ENCODE results near the gene BPTF. TPM values are rescaled to one million over a fixed set of nuclear protein-coding genes. Genes with fewer than 3 reads are reported as not detected.

Gene BPTF
- total and polyA plus RNA-seq, 2 donors (not counting 1 experiment from before 2014, with no cell fraction given): 71.9 to 390 TPM

- ChIA-PET CTCF (interaction anchor here (0.6 to 7.1 kb wide), 22 partner anchors 9 to 662 kb away, joined by 3 to 103 read pairs (median 4); partner anchors contain the start of gene BPTF), POLR2A (interaction anchor here (0.6 to 1.5 kb wide), 7 partner anchors 12 to 35 kb away, joined by 3 to 10 read pairs (median 3); partner anchors contain the start of gene BPTF)
- H2AFZ ChIP-seq (ENCODE audit: insufficient read depth, low read depth, low read length, poor library complexity, severe bottlenecking): peak overlapping the region; percentile 17
- TF ChIP-seq EZH2 (IDR thresholded peaks at IDR 0.05; ENCODE audit: borderline replicate concordance, insufficient read depth, low read depth, low read length, poor library complexity, severe bottlenecking): no peak
- TF ChIP-seq CTCF (IDR thresholded peaks at IDR 0.05): peak; percentile 73
- Mint-ChIP-seq H3K4me3 (peak overlapping the region; percentile 52), H3K4me1 (peaks cover 22% of the 10 kb centered on the region), H3K27me3 (peaks cover 3% of the 10 kb centered on the region), H3K9me3 (ENCODE audit: insufficient read depth) (no peaks in the 10 kb centered on the region), H3K27ac (peak overlapping the region; percentile 80)
- DNase-seq (peak; percentile 87), ATAC-seq (ENCODE audit: low read depth) (peak; percentile 94)
- no peaks in the 10 kb centered on the region for H3K36me3 ChIP-seq (replicated peaks in 1 of 2; ENCODE audit: control extremely low read depth in 1 of 2, control insufficient read depth in 1 of 2, extremely low read depth in 1 of 2, insufficient read depth in 2 of 2, low read length in 1 of 2)
- H3K4me3 ChIP-seq (ENCODE audit: control extremely low read depth in 1 of 5, extremely low read depth in 1 of 5, insufficient read depth in 1 of 5, low read depth in 2 of 5, low read length in 4 of 5): no peak overlapping the region
- H3K79me2 ChIP-seq (ENCODE audit: control insufficient read depth, insufficient read depth, low read length): no peaks in the 10 kb centered on the region
- H3K27ac ChIP-seq (ENCODE audit: low read length in 2 of 2): no peak overlapping the region
- intact Hi-C loops (cut with micrococcal nuclease): loop anchor here (1.0 to 5.0 kb wide), 4 partner anchors 13 to 92 kb away; partner anchors contain the start of gene BPTF
- WGBS (ENCODE audit: insufficient coverage): 21% methylated on average over 4 of the region's 7 CpGs
- H4K20me1 ChIP-seq (ENCODE audit: control insufficient read depth, insufficient read depth, low read length, poor library complexity, severe bottlenecking): no peaks in the 10 kb centered on the region
- H3K9me3 ChIP-seq (ENCODE audit: control extremely low read depth in 1 of 3, control insufficient read depth in 2 of 3, insufficient read depth in 1 of 3, low read length in 2 of 3): no peaks in the 10 kb centered on the region
- H3K4me2 ChIP-seq (replicated peaks; ENCODE audit: low read depth, low read length, poor library complexity, severe bottlenecking): no peak overlapping the region
- peaks cover 9 to 11% of the 10 kb centered on the region in 2 donors for H3K4me1 ChIP-seq (ENCODE audit: control insufficient read depth in 2 of 2, insufficient read depth in 2 of 2, low read length in 2 of 2)
- no peak overlapping the region for H3K9ac ChIP-seq (ENCODE audit: low read length)
- no peaks in the 10 kb centered on the region for H3K27me3 ChIP-seq (replicated peaks in 1 of 4; ENCODE audit: control extremely low read depth in 1 of 4, control insufficient read depth in 3 of 4, insufficient read depth in 4 of 4, low read length in 3 of 4)
These were observed 24.8 kb upstream of the BPTF start for GRCh38 chr17:67800495-67800928.

GRCh38 chr17:67801626-67802175 lies 23.6 kb upstream of the BPTF start:
- no peak overlapping the region for H3K4me2 ChIP-seq (replicated peaks; ENCODE audit: low read depth, low read length, poor library complexity, severe bottlenecking)
- no peak overlapping the region for H3K4me3 Mint-ChIP-seq
- intact Hi-C loops (cut with micrococcal nuclease): loop anchor here (2.0 to 5.0 kb wide), 2 partner anchors 61 to 91 kb away; no protein-coding TSS in a partner anchor
- no peaks in the 10 kb centered on the region for H3K9me3 ChIP-seq (ENCODE audit: control extremely low read depth in 1 of 3, control insufficient read depth in 2 of 3, insufficient read depth in 1 of 3, low read length in 2 of 3)
- H3K79me2 ChIP-seq (ENCODE audit: control insufficient read depth, insufficient read depth, low read length): no peaks in the 10 kb centered on the region
- peaks cover 9 to 11% of the 10 kb centered on the region in 2 donors for H3K4me1 ChIP-seq (ENCODE audit: control insufficient read depth in 2 of 2, insufficient read depth in 2 of 2, low read length in 2 of 2)
- H3K27ac ChIP-seq (ENCODE audit: low read length in 2 of 2): no peak overlapping the region
- H4K20me1 ChIP-seq (ENCODE audit: control insufficient read depth, insufficient read depth, low read length, poor library complexity, severe bottlenecking): no peaks in the 10 kb centered on the region
- TF ChIP-seq EZH2 (IDR thresholded peaks at IDR 0.05; ENCODE audit: borderline replicate concordance, insufficient read depth, low read depth, low read length, poor library complexity, severe bottlenecking) (no peak), CTCF (IDR thresholded peaks at IDR 0.05) (no peak)
- H3K4me3 ChIP-seq (ENCODE audit: control extremely low read depth in 1 of 5, extremely low read depth in 1 of 5, insufficient read depth in 1 of 5, low read depth in 2 of 5, low read length in 4 of 5): no peak overlapping the region
- ChIA-PET CTCF (interaction anchor here (0.7 to 7.1 kb wide), 8 partner anchors 12 to 247 kb away, joined by 3 to 103 read pairs (median 5); partner anchors contain the start of gene BPTF), POLR2A (interaction anchor here (1.5 kb wide), 1 partner anchor 23 kb away, joined by 10 read pairs; the partner anchor contains the start of gene BPTF)
- H3K9me3 Mint-ChIP-seq (ENCODE audit: insufficient read depth): no peaks in the 10 kb centered on the region
- H3K9ac ChIP-seq (ENCODE audit: low read length): no peak overlapping the region
- H3K36me3 ChIP-seq (replicated peaks in 1 of 2; ENCODE audit: control extremely low read depth in 1 of 2, control insufficient read depth in 1 of 2, extremely low read depth in 1 of 2, insufficient read depth in 2 of 2, low read length in 1 of 2): no peaks in the 10 kb centered on the region
- peaks cover 22% of the 10 kb centered on the region for H3K4me1 Mint-ChIP-seq
- WGBS (ENCODE audit: insufficient coverage): 97% methylated on average over 10 of the region's 11 CpGs
- no peak for DNase-seq
- no peak for ATAC-seq (ENCODE audit: low read depth)
- H3K27me3 ChIP-seq (replicated peaks in 1 of 4; ENCODE audit: control extremely low read depth in 1 of 4, control insufficient read depth in 3 of 4, insufficient read depth in 4 of 4, low read length in 3 of 4): no peaks in the 10 kb centered on the region
- H3K27ac Mint-ChIP-seq: no peak overlapping the region
- H2AFZ ChIP-seq (ENCODE audit: insufficient read depth, low read depth, low read length, poor library complexity, severe bottlenecking): no peak overlapping the region
- peaks cover 3% of the 10 kb centered on the region for H3K27me3 Mint-ChIP-seq

Data from B cell (primary cell).